Measurements from ENCODE around the gene MINAR1. TPM values are rescaled to one million over a fixed set of nuclear protein-coding genes. Genes with fewer than 3 reads are reported as not detected.
A peak's percentile ranks its signal among the peaks of the same experiment; 100 is the strongest.

MINAR1 gene
- total and polyA plus RNA-seq, 8 donors, result 1.1 to 3.9 (median 2.2) TPM

DNA sequence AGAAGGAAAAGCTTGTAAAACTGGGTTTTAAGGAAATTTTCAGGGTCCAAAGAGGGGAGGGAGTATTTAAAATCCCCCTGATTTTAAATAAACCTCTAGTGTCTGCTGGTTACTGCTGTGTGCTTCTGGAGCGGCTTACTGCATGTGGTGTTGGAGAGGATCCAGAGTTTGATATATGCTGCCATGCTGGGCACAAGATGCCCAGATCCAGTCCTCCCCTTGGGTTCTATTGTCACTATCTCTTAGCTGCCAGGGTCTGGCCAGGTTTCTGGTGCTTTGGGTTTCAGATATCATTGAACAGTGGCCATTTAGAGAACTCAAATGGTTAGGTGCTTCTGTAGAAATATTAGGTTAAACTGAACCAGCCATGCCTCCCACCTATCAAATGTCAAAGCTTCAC is 27.5 kb downstream of the MINAR1 start:
- H3K4me3 ChIP-seq, result no peak overlapping the region
- H3K27me3 ChIP-seq, result no peaks in the 10 kb centered on the region
- FAIRE-seq (no peak), ATAC-seq (no peak), DNase-seq (no peak)
- H3K36me3 ChIP-seq, result no peaks in the 10 kb centered on the region
- no peak overlapping the region for H3K27ac ChIP-seq
- H3K9me3 ChIP-seq, result no peaks in the 10 kb centered on the region
- TF ChIP-seq, protein P1, sequence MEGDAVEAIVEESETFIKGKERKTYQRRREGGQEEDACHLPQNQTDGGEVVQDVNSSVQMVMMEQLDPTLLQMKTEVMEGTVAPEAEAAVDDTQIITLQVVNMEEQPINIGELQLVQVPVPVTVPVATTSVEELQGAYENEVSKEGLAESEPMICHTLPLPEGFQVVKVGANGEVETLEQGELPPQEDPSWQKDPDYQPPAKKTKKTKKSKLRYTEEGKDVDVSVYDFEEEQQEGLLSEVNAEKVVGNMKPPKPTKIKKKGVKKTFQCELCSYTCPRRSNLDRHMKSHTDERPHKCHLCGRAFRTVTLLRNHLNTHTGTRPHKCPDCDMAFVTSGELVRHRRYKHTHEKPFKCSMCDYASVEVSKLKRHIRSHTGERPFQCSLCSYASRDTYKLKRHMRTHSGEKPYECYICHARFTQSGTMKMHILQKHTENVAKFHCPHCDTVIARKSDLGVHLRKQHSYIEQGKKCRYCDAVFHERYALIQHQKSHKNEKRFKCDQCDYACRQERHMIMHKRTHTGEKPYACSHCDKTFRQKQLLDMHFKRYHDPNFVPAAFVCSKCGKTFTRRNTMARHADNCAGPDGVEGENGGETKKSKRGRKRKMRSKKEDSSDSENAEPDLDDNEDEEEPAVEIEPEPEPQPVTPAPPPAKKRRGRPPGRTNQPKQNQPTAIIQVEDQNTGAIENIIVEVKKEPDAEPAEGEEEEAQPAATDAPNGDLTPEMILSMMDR (IDR thresholded peaks at IDR 0.05), result no peak
- intact Hi-C loops (cut with DNase I), result no loop called here
- 100% methylated on average over 1 of the region's 1 CpG for WGBS, 2 donors
- no peaks in the 10 kb centered on the region for H3K4me1 ChIP-seq

GRCh38 chr15:79463043-79463780 is 31.1 kb downstream of the MINAR1 start:
- peak overlapping the region in 3 of 4 donors; percentile 27 to 55 (median 34) for H3K27ac ChIP-seq
- WGBS, 2 donors, result 61 to 62% methylated on average over 18 of the region's 18 CpGs
- no peaks in the 10 kb centered on the region for H3K4me1 ChIP-seq
- DNase-seq (peak in 4 of 6 donors; percentile 50 to 72 (median 62)), ATAC-seq (peak; percentile 35 to 91 (median 82)), FAIRE-seq (no peak)
- H3K27me3 ChIP-seq, result no peaks in the 10 kb centered on the region
- H3K4me3 ChIP-seq, result no peak overlapping the region
- peaks cover 0 to 3% (median 0%) of the 10 kb centered on the region in 3 donors for H3K36me3 ChIP-seq
- intact Hi-C loops (cut with DNase I), result no loop called here
- H3K9me3 ChIP-seq, result no peaks in the 10 kb centered on the region
- TF ChIP-seq, protein P1 (IDR thresholded peaks at IDR 0.05), result no peak

- DNase-seq (no peak), FAIRE-seq (no peak), ATAC-seq (peak in 1 of 4 donors; percentile 14)
- H3K27me3 ChIP-seq, result no peaks in the 10 kb centered on the region
- no peak overlapping the region for H3K4me3 ChIP-seq
- peaks cover 0 to 9% (median 0%) of the 10 kb centered on the region in 3 donors for H3K36me3 ChIP-seq
- no peaks in the 10 kb centered on the region for H3K4me1 ChIP-seq
- WGBS, 2 donors, result 78 to 85% methylated on average over 4 of the region's 4 CpGs
- no peaks in the 10 kb centered on the region for H3K9me3 ChIP-seq
- peak overlapping the region in 2 of 4 donors; percentile 27 to 55 for H3K27ac ChIP-seq
- TF ChIP-seq, protein P1 (IDR thresholded peaks at IDR 0.05), result no peak
- intact Hi-C loops (cut with DNase I), result no loop called here
Measured at GRCh38 chr15:79463781-79464270, 31.7 kb downstream of the MINAR1 start.

DNA sequence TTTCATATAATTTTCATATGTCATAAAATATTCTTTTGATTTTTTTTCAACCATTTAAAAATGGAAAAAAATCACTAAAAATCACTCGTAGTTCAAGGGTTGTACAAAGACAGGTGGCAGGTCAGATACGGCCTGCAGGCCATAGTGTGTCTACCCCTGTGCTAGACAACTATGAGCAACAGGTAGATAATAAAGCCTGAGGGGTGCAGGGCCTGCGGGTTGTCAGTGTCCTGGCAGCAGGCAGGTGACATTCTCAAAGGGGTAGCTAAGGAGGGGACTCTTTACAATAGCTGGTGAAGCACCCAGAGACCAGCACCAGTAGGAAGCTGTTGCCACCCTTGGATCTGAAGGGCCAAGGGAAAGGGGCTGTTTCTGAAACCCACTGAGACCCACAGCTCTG is 34.4 kb downstream of the MINAR1 start:
- Histone ChIP-seq H3K4me3 (no peak overlapping the region), H3K9me3 (no peaks in the 10 kb centered on the region), H3K27ac (no peak overlapping the region), H3K4me1 (peaks cover 0 to under 1% (median 0%) of the 10 kb centered on the region in 3 donors), H3K36me3 (peaks cover 0 to 9% (median 0%) of the 10 kb centered on the region in 3 donors), H3K27me3 (no peaks in the 10 kb centered on the region)
- FAIRE-seq (no peak), ATAC-seq (no peak), DNase-seq (no peak)
- TF ChIP-seq, protein P1 (IDR thresholded peaks at IDR 0.05), result no peak
- WGBS, 2 donors, result 88 to 95% methylated on average over 3 of the region's 3 CpGs
- intact Hi-C loops (cut with DNase I), result no loop called here
